IMR-90 (cell line): ENCODE measurements around the gene SEPTIN3. TPM values are rescaled to one million over a fixed set of nuclear protein-coding genes. Genes with fewer than 3 reads are reported as not detected.
A peak's percentile ranks its signal among the peaks of the same experiment; 100 is the strongest.

Experiments used
- ATAC-seq: fragments of 200-7000 bp; cut with Tn5 transposase; 2 replicates; pipeline ENCODE4 v1.9.1; 2020; ENCODE audit warnings: low read depth, mild to moderate bottlenecking, moderate library complexity
- Bru-seq: library from RNA; stranded (reverse); fragments of 400-500 nt; gene quantifications from one replicate; lab custom pipeline; 2021; lab: Mats Ljungman, UMichigan
- BruChase-seq, 2 experiments: library from RNA; stranded (reverse); fragments of 400-500 nt; gene quantifications; one replicate each; lab custom pipeline; 2021; lab: Mats Ljungman, UMichigan
- BruUV-seq: library from RNA; stranded (reverse); fragments of 400-500 nt; replicated peaks from 2 replicates; lab custom pipeline; 2021; lab: Mats Ljungman, UMichigan
- CTCF ChIA-PET: fragments of 300-600 bp; formaldehyde crosslinking; extraction: SDS; loops from one replicate; lab custom pipeline; 2021; ENCODE audit warnings: antibody characterized with exemption; lab: Yijun Ruan, JAX
- POLR2A ChIA-PET: fragments of 300-600 bp; sonication (Branson Sonifier 250); formaldehyde crosslinking; loops from one replicate; lab custom pipeline; 2022; ENCODE audit warnings: antibody characterized with exemption; ENCODE audit not compliant: unreplicated experiment; lab: Charles Lee
- DNase-seq: peaks from one replicate; pipeline ENCODE4 v3.0.0; 2013
- H2AFZ ChIP-seq: replicated peaks from 2 replicates; pipeline ENCODE3; 2013; ENCODE audit warnings: low read length, mild to moderate bottlenecking; ENCODE audit not compliant: poor library complexity
- H2AK5ac ChIP-seq: 2 replicates; pipeline ENCODE4 v1.6.1; 2013; ENCODE audit warnings: low read depth, low read length, inconsistent platforms
- H2AK9ac ChIP-seq: replicated peaks from 2 replicates; pipeline ENCODE3; 2013; ENCODE audit warnings: mild to moderate bottlenecking, low read depth, low read length, moderate library complexity; ENCODE audit not compliant: poor library complexity
- H2BK120ac ChIP-seq: 2 replicates; pipeline ENCODE4 v1.6.1; 2013; ENCODE audit warnings: low read depth, low read length, inconsistent platforms
- H2BK15ac ChIP-seq: 3 replicates; pipeline ENCODE4 v1.6.1; 2013; ENCODE audit warnings: low read depth, low read length, inconsistent platforms
- H2BK20ac ChIP-seq: 2 replicates; pipeline ENCODE4 v1.6.1; 2013; ENCODE audit warnings: low read depth, mild to moderate bottlenecking, inconsistent platforms, low read length, moderate library complexity
- H2BK5ac ChIP-seq: 2 replicates; pipeline ENCODE4 v1.6.1; 2013; ENCODE audit warnings: mild to moderate bottlenecking, low read depth, low read length, inconsistent platforms; ENCODE audit not compliant: poor library complexity, severe bottlenecking
- H3K14ac ChIP-seq: replicated peaks from 2 replicates; pipeline ENCODE4 v1.6.1; 2013; ENCODE audit warnings: low read depth, low read length, inconsistent platforms
- H3K18ac ChIP-seq: 2 replicates; pipeline ENCODE4 v1.6.1; 2013; ENCODE audit warnings: low read depth, low read length, control low read depth
- H3K23ac ChIP-seq: 2 replicates; pipeline ENCODE4 v1.6.1; 2013; ENCODE audit warnings: low read depth, low read length, inconsistent platforms
- H3K27ac ChIP-seq: 2 replicates; pipeline ENCODE4 v1.5.1; 2013; ENCODE audit warnings: mild to moderate bottlenecking, control low read depth, low read length; ENCODE audit not compliant: insufficient read depth
- H3K27me3 ChIP-seq: 2 replicates; pipeline ENCODE4 v1.6.1; 2013; ENCODE audit warnings: low read length; ENCODE audit not compliant: control insufficient read depth, insufficient read depth
- H3K36me3 ChIP-seq: 2 replicates; pipeline ENCODE4 v1.6.1; 2013; ENCODE audit warnings: low read length, mixed read lengths; ENCODE audit not compliant: control insufficient read depth, insufficient read depth
- H3K4ac ChIP-seq: 2 replicates; pipeline ENCODE4 v1.6.1; 2013; ENCODE audit warnings: low read depth, low read length, inconsistent platforms
- H3K4me1 ChIP-seq: 2 replicates; pipeline ENCODE4 v1.6.1; 2013; ENCODE audit warnings: low read length, mixed read lengths; ENCODE audit not compliant: control insufficient read depth, insufficient read depth
- H3K4me2 ChIP-seq: 2 replicates; pipeline ENCODE4 v1.6.1; 2013; ENCODE audit warnings: low read depth, mild to moderate bottlenecking, control low read depth, low read length, moderate library complexity
- H3K4me3 ChIP-seq: 2 replicates; pipeline ENCODE4 v1.5.1; 2013; ENCODE audit warnings: low read depth, mild to moderate bottlenecking, control low read depth, low read length, moderate library complexity; ENCODE audit not compliant: insufficient read depth
- H3K56ac ChIP-seq: 2 replicates; pipeline ENCODE4 v1.6.1; 2013; ENCODE audit warnings: low read length, inconsistent platforms; ENCODE audit not compliant: insufficient read depth; ENCODE audit errors: extremely low read depth
- H3K79me1 ChIP-seq, 2 experiments: 2 replicates each; pipeline ENCODE4 v1.6.1; 2013; ENCODE audit warnings: low read length in 2 of 2, inconsistent platforms in 1 of 2, low read depth in 1 of 2
- H3K9ac ChIP-seq: 2 replicates; pipeline ENCODE4 v1.6.1; 2013; ENCODE audit warnings: low read depth, low read length, control low read depth
- H3K9me1 ChIP-seq: 2 replicates; pipeline ENCODE4 v1.6.1; 2013; ENCODE audit warnings: low read length, inconsistent platforms; ENCODE audit not compliant: insufficient read depth
- H3K9me3 ChIP-seq: 2 replicates; pipeline ENCODE4 v1.6.1; 2013; ENCODE audit warnings: low read length; ENCODE audit not compliant: control insufficient read depth, insufficient read depth
- H4K20me1 ChIP-seq: 2 replicates; pipeline ENCODE4 v1.6.1; 2013; ENCODE audit warnings: low read length, inconsistent platforms; ENCODE audit not compliant: insufficient read depth
- H4K5ac ChIP-seq: 2 replicates; pipeline ENCODE4 v1.6.1; 2013; ENCODE audit warnings: mild to moderate bottlenecking, low read depth, low read length, control low read depth
- H4K8ac ChIP-seq, 2 experiments: 2 replicates each; pipeline ENCODE4 v1.6.1; 2013; ENCODE audit warnings: low read depth in 2 of 2, low read length in 2 of 2, control low read depth in 1 of 2, inconsistent platforms in 1 of 2
- H4K91ac ChIP-seq: 2 replicates; pipeline ENCODE4 v1.6.1; 2013; ENCODE audit warnings: low read depth, low read length, inconsistent platforms; ENCODE audit not compliant: insufficient read depth
- CEBPB ChIP-seq: IDR thresholded peaks from 2 replicates; pipeline ENCODE4 v1.6.1; 2012; ENCODE audit warnings: low read depth, low read length, improper control_type of control experiment
- CTCF ChIP-seq: conservative IDR thresholded peaks from 2 replicates; pipeline ENCODE4 v1.5.1; 2012; ENCODE audit warnings: mild to moderate bottlenecking, low read depth, low read length, improper control_type of control experiment
- FOS ChIP-seq: fragments of 150-350 bp; IDR thresholded peaks from 2 replicates; pipeline ENCODE4 v1.6.1; 2016; ENCODE audit warnings: low read depth, low read length
- MAFK ChIP-seq: IDR thresholded peaks from 2 replicates; pipeline ENCODE4 v1.6.1; 2012; ENCODE audit warnings: low read depth, low read length, improper control_type of control experiment
- MAZ ChIP-seq: IDR thresholded peaks from 2 replicates; pipeline ENCODE4 v1.6.1; 2012; ENCODE audit warnings: low read depth, mild to moderate bottlenecking, low read length, improper control_type of control experiment, moderate library complexity, borderline replicate concordance
- NFE2L2 ChIP-seq: fragments of 150-350 bp; IDR thresholded peaks from 2 replicates; pipeline ENCODE4 v1.6.1; 2016; ENCODE audit warnings: low read depth, mild to moderate bottlenecking, low read length
- RAD21 ChIP-seq: IDR thresholded peaks from 2 replicates; pipeline ENCODE4 v1.6.1; 2012; ENCODE audit warnings: low read length, improper control_type of control experiment
- RCOR1 ChIP-seq: IDR thresholded peaks from 2 replicates; pipeline ENCODE4 v1.6.1; 2012; ENCODE audit warnings: mild to moderate bottlenecking, low read length, improper control_type of control experiment; ENCODE audit not compliant: insufficient replicate concordance
- RFX5 ChIP-seq: IDR thresholded peaks from 2 replicates; pipeline ENCODE4 v1.8.0; 2012; ENCODE audit warnings: low read depth, mild to moderate bottlenecking, low read length, moderate library complexity
- SMC3 ChIP-seq: fragments of 150-350 bp; IDR thresholded peaks from 2 replicates; pipeline ENCODE4 v1.6.1; 2016; ENCODE audit warnings: low read depth, mild to moderate bottlenecking, antibody characterized with exemption, low read length, moderate library complexity
- WGBS, 2 experiments: methylation state at CpG; one replicate each; pipeline versions ENCODE4 v1.1.5 to v1.1.7; 2013; ENCODE audit warnings: missing lambda C conversion rate in 2 of 2; ENCODE audit not compliant: insufficient read length in 1 of 2; ENCODE audit errors: extremely low coverage in 2 of 2; 5-methylcytosine and 5-hydroxymethylcytosine counted together
- dilution Hi-C: fragments of 300-500 bp; cut with HindIII; formaldehyde crosslinking; loops from one replicate; pipeline ENCODE4 v1.14.3; 2018; ENCODE audit warnings: low sequenced_read_pairs; ENCODE audit not compliant: unreplicated experiment
- in situ Hi-C: fragments of 300-500 bp; cut with MboI; formaldehyde crosslinking; loops from 3 replicates; pipeline ENCODE4 v1.14.3; 2019; ENCODE audit warnings: low sequenced_read_pairs, inconsistent platforms, mixed read lengths
- intact Hi-C: fragments of 100-400 bp; cut with micrococcal nuclease; formaldehyde crosslinking; loops from 2 replicates; pipeline ENCODE4 v1.10.0; 2022
- long read RNA-seq: library from polyadenylated mRNA; unstranded; transcript quantifications from one replicate; pipeline ENCODE4 v2.0.0, GENCODE V29; 2021; ENCODE audit not compliant: unreplicated experiment
- polyA plus RNA-seq, 3 experiments: library from polyadenylated mRNA; depleted of rRNA; stranded (reverse); fragments of >200 nt; gene quantifications; 2 replicates each; pipeline ENCODE4 v1.2.3, GENCODE V29; 2012; ENCODE audit warnings: low replicate concordance in 1 of 3
- total RNA-seq: library from RNA; depleted of rRNA; stranded (reverse); fragments of >200 nt; gene quantifications from 2 replicates; pipeline ENCODE4 v1.2.3, GENCODE V29; 2012; rRNA removed
- TF ChIP-seq, protein P1 (sequence below): fragments of 150-350 bp; IDR thresholded peaks from 2 replicates; pipeline ENCODE4 v1.6.1; 2016; ENCODE audit warnings: low read depth, mild to moderate bottlenecking, low read length, moderate library complexity, borderline replicate concordance

SEPTIN3 gene, protein sequence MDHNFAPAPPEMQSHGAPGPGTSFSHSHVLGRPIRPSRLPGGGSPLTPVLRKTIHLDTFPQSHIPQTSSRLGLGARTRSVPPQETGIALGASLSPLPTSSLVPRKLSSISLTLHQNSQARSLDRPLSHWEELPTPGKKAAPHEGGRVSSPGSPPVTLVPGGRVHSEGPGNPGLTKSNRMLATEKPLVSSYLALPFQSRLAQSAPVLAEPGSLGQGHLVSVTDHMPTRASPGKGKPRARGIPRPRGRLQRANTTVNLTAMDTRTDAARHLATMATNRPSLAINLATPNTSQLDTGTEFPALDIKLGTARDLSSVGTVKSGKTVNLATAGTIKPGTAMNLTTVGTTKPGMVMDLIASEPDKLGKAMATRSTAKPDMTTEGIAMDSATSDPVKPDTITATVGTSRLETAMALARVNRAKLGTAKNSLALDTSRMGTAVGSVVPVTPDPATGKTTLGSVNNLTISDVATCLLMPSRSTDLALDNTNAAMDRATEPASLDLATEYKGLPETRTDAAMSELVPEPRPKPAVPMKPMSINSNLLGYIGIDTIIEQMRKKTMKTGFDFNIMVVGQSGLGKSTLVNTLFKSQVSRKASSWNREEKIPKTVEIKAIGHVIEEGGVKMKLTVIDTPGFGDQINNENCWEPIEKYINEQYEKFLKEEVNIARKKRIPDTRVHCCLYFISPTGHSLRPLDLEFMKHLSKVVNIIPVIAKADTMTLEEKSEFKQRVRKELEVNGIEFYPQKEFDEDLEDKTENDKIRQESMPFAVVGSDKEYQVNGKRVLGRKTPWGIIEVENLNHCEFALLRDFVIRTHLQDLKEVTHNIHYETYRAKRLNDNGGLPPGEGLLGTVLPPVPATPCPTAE
- total RNA-seq (under 0.01 and 0.18 TPM in 2 replicates), polyA plus RNA-seq (2012; rRNA removed) (0.14 and 0.15 TPM in 2 replicates), Bru-seq, nascent RNA (percentile 10 among the genes with signal in this experiment), BruChase-seq, experiment 1, labeled RNA remaining after a 6-hour chase (percentile 6 among the genes with signal in this experiment), BruChase-seq, experiment 2, labeled RNA remaining after a 2-hour chase (percentile 6 among the genes with signal in this experiment)
- polyA plus RNA-seq (2012; cell fraction: cytosol; rRNA removed), result 0.02 and 0.13 TPM in 2 replicates
- polyA plus RNA-seq (2012; cell fraction: nucleus; rRNA removed; ENCODE audit: low replicate concordance), result 0.12 and 0.17 TPM in 2 replicates
- long read RNA-seq, result 0 reads

DNA sequence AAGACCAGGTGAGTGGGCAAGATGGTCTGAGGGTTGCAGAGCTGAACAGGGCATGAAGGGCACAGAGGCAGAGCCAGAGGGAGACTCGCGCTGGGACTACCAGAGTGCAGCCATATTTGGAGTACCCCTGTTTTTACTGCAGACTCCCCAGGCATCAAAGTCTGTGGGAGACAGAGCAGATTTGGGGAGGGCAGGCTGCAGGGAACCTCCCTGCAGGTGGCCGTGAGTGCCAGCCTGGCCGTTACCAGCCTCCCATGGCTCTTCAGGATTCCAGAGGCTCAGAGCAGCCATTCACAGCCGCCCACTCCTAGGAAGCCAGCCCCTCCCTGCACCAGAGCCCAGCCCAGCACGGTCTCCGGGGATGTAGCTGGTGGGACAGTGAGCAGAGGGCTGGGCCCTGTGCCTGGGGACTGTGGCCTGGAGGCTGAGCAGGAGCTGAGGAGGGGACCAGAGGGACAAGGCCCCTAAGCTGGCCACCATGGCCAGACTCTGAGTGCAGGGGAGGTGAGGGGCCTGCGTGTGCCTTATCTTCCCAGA lies at the start of gene SEPTIN3:
Gene SEPTIN3, plus strand, starts transcription at position 334 of the 537 bp plus-strand sequence. CDS start 2,050 bp downstream, outside the sequence.
- Histone ChIP-seq H2BK5ac (no peak within 1 kb of the TSS), H2BK20ac (no peak within 1 kb of the TSS), H3K27ac (no peak within 1 kb of the TSS), H3K79me1 (no peaks in the 10 kb centered on the region), H4K91ac (no peak within 1 kb of the TSS), H3K36me3 (no peaks in the 10 kb centered on the region), H3K56ac (no peak within 1 kb of the TSS), H4K20me1 (no peaks in the 10 kb centered on the region), H4K8ac (no peak within 1 kb of the TSS), H3K4me2 (no peak within 1 kb of the TSS), H3K9me3 (no peaks in the 10 kb centered on the region), H3K18ac (no peak within 1 kb of the TSS), H2BK15ac (no peak within 1 kb of the TSS), H2AK9ac (peak within 1 kb of the TSS; percentile 57), H2BK120ac (no peak within 1 kb of the TSS), H2AFZ (peak within 1 kb of the TSS; percentile 53), H3K14ac (no peak within 1 kb of the TSS), H3K4me3 (no peak within 1 kb of the TSS), H2AK5ac (no peak within 1 kb of the TSS; the same call in 1 of the 2 replicates), H3K9ac (no peak within 1 kb of the TSS), H3K9me1 (no peaks in the 10 kb centered on the region), H3K4me1 (no peaks in the 10 kb centered on the region), H3K23ac (no peak within 1 kb of the TSS), H4K5ac (no peak within 1 kb of the TSS), H3K4ac (no peak within 1 kb of the TSS), H3K27me3 (peaks cover 28% of the 10 kb centered on the region)
- no peak for ATAC-seq
- in situ Hi-C loops (loop anchor here (5.0 kb wide), 1 partner anchor 473 kb away; no protein-coding TSS in a partner anchor), intact Hi-C loops (no loop called here), dilution Hi-C loops (no loop called here)
- ChIA-PET POLR2A (no interaction called here), CTCF (interaction anchor here (0.5 kb wide), 1 partner anchor 313 kb away, joined by 4 read pairs; no protein-coding TSS in a partner anchor)
- 27% methylated on average over 3 of the region's 8 CpGs; no CpG with 5 or more reads in 1 of the 2 experiments for WGBS, 2 experiments
- no TSS peak for BruUV-seq
- no peak for DNase-seq
- TF ChIP-seq SMC3 (no peak), MAZ (no peak), NFE2L2 (no peak), RAD21 (no peak), RFX5 (no peak), CTCF (no peak), CEBPB (no peak), FOS (no peak), RCOR1 (no peak), MAFK (no peak)
- TF ChIP-seq, protein P1, sequence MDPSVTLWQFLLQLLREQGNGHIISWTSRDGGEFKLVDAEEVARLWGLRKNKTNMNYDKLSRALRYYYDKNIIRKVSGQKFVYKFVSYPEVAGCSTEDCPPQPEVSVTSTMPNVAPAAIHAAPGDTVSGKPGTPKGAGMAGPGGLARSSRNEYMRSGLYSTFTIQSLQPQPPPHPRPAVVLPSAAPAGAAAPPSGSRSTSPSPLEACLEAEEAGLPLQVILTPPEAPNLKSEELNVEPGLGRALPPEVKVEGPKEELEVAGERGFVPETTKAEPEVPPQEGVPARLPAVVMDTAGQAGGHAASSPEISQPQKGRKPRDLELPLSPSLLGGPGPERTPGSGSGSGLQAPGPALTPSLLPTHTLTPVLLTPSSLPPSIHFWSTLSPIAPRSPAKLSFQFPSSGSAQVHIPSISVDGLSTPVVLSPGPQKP, result no peak
